Measurements from ENCODE around the gene PFKFB2.
A peak's percentile ranks its signal among the peaks of the same experiment; 100 is the strongest.

The PFKFB2 gene

DNA sequence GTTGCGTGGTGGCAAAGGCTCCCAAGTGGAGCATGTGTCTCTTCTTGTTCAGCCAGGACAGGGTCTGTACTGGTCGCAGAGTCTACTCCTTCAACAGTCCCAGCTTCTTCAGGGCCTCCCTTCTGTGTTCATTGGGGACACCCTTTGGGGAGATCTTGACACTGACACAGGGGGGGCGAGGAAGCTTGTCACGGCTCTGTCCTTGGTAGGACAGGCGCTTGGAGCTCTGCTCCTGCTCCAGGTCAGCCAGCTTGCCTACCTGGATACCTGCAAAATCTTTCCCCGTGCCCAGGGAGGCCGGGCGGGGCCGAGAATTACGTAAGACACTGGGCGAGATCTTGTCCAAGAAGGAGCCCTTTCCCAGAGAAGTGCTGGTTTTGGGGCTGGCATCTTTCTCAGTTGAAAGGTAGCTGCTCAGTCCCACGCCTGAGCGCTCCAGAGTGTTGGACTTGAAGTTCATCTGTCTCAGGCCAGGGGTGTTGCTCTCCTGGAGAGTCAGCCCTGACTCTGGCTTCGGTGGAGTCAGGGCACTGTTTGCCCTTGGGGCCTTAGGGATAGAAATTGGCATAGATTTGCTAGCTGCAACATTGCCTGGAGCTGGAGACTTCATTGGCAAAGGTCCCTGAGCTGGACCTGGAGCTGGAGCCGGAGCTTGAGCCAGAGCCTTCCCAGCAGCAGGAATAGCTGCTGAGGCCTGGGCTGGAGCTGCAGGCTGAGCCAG lies 31.0 kb upstream of the PFKFB2 start:
- no peak for DNase-seq (ENCODE audit: low spot score)

DNA sequence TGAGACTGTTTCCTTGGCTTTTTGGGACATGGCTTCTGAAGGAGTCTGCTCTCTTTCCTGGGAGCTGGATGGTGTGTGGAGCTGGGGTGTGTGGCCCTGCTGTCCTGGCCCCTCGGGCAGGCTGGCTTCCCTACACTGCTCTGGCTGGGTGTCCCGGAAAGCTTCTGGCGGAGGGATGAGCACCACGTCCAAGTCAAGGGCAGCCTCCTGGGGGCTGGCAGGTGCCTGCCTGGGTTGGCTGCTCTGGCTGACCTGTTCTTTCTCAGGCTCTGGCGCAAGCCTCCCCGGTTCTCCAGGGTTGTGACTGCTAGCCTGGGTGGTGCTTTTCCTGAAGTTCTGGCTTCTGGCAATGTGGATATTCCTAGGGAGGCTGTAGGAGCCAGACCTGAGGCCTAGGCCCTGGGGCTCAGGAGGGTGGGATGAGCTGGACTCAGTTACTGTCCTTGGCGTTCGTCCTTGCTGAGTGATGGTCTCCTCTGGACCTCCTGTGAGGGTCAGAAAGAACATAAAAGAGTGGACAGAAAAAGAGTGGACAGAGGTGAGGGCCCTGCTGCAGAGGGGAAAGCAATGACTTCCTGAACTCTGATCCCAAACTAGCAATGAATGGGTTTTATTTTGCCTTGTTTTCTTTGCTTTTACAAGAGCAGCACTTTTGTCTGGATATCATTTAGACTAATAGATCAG lies 29.9 kb upstream of the PFKFB2 start:
- DNase-seq (ENCODE audit: low spot score) = no peak

DNA sequence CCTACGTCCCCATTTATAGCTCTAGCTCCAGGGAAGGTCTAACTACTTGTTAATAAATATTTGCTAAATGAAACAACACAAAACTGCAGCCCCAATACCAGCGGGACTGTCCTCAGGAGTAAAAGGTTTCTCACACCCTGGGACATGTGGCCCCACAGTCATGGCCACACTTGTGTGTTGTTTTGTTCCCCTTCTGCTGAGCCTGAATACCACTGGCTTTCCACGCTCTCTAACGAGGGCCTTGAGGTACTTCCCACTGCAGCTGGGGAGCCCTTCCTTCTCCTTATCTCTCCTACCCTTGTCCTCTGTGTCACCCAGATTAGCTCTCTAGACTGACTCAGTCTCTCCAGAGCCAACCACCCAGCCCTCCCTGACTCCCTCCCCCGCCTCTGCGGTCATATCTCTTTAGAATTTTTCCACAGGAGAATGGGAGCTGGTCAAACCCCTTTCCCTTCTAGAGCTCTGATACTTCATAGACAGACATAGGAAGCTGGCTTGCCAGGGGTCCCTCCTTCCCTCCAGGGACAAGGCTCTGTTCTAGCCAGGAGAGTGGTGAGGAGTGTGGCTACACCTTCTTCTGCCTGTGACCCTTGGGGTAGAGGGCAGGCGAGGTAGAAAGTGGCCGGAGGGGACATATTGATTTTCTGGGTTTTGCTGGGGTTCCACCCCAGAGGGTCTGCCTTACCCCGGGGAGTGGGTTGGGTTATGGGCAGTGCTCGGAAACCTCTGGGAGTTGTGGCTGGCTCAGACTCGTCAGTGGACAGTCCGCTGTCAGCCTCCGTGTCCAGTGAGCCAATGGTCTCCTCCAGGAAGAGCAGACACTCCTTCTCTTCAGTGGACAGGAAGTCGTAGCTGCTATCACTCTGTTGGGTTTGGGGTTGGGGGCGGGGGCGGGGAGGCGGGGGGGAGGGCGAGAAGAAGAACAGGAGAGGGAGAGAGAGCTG lies 28.6 kb upstream of the PFKFB2 start:
- no peak for DNase-seq (ENCODE audit: low spot score)

DNA sequence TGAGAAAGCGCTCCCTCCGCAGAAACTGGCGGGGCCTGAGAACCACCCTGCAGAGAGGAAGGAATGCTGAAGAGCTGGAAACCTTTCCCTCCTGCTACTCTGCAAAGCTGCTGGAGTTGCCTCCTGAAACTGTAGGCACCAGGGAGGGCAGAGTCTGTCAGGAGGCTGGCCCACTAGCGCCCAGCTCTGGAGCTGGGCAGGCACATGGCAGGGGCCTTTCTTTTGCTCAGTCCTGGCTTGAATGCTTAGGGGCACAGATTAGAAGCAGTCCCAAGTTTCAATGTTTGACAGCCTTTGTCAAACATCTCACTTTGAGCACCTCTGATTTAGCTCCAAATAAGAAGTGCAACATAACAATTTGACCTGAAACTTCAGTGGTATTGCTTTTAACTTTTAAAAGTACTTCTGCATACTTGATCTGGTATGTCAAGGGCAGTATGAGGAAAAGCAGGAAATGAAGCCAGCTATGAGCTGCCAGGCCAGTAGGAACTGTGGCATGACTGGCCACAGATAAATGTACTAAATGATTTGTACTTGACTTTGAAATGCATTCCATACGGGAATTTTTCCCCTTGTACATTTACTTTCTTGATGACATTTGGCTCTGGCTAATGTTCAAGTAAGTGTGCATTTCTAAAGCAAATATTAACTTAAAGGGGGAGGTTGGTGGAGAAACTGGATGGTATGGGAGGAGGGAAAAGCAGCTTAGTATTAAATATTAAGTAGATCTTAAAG lies 27.8 kb upstream of the PFKFB2 start:
- DNase-seq (ENCODE audit: low spot score) = no peak

DNA sequence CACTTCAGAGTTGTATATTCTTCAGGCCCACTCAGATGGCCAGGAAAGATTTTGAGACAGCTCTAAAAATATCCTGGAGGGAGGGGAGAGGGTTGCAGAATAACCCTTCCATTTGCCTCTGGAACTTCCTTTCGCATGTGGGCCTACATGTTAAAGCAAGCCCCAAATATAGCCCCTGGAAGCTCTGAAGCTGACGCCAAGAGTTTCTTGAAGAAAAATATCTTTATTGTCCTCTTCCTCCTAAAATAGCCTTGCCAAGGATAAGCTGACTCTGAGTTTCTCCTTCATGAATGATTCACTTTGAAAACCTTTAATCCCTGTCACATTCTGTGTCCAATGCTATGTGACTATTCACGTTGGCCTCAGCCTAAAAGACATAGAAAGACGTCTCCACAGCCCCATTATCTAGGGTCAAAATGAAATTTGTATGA lies 27.0 kb upstream of the PFKFB2 start:
- peak; percentile 76 for DNase-seq (ENCODE audit: low spot score)

DNA sequence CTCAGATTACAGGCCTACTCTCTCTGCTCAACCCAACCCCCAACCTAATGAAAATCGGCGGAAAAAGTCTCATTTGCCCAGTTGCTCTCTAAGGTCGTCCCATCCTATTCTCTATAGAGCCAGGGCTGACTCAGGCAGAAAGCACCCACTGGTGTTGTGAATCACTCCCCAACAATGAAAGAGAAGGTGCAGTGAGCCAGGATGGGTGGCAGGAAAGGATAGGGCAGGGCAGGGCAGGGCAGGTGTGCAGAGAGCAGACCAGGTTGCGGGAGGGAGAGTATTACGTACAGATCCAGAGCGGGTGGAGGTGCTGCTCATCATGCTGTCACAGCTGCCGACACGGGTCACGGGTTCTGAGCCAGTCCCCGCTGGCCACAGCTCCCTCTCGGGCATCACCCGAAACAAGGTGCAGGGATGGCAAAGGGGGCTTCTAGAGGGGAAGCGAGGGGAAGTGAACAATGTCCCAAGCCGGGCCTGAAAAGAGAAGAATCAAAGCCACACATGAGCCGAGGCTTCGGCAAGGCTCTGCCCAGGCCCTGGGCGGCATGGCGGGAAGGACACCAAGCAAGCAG lies 25.8 kb upstream of the PFKFB2 start:
- no peak for DNase-seq (ENCODE audit: low spot score)

DNA sequence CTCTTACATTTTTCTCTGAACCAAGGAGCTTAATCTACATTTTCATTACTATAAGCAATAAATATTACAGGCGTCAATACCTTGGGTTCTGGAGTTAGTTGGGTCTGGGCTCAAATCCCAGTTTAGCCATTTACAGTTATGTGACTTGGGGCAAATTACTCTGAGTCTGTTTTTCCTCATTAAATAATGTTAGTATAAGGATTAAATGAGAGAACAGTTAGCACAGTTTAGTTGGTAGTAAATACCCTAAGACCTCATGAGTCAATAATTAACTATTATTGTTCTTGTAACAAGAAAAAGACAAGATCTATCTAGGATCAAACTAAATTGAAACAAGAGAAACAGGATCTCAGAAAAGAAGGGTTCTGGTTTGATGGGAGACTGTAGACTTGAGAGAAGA lies 25.2 kb upstream of the PFKFB2 start:
- DNase-seq (ENCODE audit: low spot score) = no peak

DNA sequence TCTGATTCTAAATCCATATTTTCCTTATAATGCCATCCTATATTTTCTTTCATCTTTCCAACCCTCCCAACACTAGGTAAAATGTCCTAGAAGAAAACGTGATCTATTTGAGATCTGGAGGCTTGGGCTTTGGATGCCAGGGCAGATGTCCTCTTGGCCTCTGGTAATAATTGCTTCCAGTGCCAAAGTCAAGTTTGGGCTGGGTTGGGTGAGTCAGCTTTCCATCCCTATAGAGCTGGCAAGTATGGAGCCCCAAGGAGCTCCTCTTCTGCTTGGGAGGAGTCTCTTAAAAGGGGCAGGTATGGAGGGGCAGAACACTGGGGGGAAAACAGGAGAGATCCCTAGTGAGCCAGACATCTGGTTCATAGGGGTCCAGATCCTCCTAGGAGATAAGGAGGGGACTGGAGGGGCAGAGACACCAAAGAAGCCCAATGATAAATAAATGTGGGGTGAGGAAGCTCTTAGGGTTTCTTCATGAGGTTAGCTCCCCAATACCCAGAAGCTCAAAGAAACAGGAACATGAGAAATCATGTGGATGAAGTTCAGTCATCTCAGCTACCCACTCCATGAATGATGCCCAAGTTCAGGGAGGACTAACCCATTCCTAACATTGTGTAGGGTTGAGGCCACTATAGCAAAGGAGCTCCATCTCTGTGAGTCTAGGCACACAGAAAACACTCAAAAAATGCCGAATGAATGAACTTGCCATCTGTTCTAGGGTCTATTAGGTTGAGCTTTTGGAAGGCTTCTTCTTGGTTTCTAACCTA lies 24.0 kb upstream of the PFKFB2 start:
- no peak for DNase-seq (ENCODE audit: low spot score)

DNA sequence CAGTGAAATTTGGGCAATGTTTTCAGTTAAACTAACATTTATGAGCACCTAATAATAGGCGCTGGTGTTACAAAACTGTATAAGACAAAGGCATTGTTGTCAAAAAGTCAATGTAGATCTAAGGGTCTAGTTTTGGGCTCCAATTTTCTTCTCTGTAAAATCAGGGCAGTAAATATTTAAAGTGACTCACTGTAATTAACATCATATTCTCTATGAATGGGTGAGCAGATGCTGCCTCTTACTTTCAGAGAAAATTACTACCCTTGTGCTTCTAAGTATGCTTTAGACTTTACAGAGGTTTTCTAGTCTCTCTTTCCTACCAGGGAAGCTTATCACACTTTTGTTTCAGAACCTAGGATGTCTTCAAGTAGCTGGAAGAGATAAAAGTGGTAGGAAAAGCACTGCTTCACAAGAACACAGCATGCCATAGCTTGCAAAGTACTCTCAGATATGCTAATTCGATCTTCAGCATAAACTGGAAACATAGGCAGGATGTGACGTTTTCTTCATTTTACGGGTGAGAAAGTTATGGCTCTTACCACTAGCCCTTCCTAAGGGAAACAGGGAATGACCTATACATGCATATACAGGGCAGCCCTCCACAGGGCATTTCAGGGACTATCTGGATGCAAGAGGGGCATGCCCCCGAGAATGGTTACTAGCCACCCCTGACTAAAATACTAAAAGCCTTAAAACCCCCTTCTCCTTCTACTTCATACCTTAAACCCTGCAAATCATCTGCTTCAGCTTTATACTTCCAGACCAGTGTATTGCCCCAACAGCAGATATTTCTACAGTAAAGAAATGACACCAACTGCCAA lies 23.2 kb upstream of the PFKFB2 start:
- DNase-seq (ENCODE audit: low spot score) = no peak

DNA sequence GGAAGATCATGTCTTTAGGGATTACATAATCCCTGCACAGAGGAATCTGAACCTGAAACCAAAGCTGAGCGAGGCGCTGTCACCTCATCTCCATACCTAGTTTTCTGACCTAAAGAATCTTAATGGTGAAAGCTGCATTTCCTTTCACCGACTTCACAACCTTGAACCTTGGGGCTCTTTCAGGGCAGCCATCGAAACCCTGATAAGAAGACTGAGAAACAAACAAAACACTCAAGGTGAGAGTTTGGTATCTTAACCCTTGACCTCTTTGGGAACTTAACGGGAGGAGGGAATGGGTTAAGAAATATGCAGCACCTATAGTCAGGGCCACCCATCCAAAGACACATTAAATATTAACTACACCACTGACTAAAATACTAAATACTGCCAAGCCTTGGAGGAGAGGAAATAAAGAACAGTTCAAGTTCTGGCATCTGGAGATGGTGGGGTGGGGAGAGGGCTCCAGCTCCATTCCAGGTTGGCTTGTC lies 22.5 kb upstream of the PFKFB2 start:
- no peak for DNase-seq (ENCODE audit: low spot score)

DNA sequence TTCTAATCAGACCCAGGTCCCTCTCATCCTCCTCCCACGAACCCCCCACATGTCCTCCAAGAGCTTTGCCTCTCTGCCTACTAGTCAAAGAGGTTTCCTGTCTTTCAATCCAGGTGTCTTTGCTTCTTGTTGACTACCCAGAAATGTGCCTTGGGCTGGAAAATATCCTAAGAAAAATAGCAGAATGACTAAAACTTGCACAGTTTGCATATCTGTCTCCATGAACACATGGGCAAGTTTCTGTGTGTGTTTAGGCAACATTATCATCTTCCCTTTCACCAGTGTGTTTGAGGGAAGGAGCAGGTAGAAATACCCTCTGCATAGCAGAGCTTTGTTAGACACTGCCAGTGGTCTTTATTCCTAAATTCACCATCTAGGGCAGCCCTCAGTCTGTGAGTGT lies 22.1 kb upstream of the PFKFB2 start:
- DNase-seq (ENCODE audit: low spot score) = no peak

DNA sequence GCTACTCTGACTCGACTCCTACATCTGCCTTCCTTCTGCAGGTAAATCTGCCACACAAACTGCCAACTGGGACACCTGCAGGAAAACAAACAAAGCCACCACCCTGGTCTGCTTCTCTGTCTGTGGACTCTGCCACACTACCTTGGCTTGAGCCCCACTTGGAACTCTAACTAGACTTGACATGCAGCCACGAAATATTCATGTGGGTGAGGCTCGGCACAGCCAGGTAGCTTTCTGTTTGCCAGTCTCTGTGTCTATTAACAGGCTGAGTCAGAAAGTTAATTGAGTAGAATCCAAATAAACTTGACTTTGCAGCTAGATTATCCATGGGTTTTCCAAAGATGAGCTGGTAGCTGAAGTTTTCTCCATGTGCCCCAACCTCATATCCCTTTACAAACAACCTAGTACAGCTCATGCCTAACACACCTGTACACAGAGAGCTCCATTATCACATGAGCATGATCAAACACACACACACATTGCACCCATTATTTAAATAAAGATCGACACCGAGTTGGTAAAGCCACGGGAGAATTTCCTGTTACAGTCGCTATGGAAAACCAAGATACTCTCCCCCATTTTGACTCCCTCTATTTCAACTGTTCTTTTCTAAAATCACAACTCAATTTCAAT lies 21.3 kb upstream of the PFKFB2 start:
- DNase-seq (ENCODE audit: low spot score) = no peak

DNA sequence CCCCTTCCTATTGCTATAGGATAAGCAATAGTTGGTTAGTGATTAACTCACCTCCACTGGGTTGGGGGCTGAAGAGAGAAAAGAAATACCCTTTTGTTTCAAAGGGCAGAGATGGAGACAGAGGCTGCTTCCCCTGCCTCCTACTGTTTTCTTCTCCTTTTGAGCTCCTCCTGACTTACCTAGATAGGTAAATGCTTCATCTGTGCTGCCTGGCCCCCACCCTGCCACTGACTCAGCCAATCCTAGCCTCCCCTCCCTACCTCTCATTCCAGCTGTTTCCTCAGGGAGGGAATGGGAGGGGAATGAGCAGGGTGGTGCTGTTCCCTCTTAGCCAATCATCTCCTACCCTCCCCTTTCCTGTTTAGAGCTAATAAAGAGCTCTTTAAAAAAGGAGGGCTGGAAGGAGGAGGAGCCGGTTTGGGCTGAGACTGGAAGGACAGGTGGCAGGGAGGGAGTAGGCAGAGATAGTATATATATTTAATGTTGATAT lies 20.5 kb upstream of the PFKFB2 start, which contains the start of gene C1orf116:
Gene C1orf116 (minus strand): TSS at position 229 of the 490 bp plus-strand sequence. CDS start 5,158 bp downstream, outside the sequence.
- DNase-seq (ENCODE audit: low spot score) = peak; percentile 72

DNA sequence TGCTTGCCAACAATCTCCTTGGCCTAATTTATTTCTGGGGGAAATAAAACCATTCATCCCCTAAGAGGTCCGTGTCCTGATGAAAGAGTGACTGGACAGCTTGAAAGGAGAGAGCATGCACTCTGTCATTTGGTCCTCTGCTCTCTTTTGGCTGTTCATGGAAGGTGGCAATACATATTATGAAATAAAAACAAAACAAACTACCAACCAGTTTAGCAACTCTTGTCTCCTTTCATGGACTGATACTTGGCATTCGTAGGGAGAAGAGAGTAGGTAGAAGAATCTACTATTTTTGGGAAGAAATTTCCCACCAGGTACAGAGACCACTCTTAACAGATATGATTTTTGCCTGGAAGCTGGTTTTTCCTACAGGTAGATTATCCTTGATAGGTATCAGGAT lies 19.8 kb upstream of the PFKFB2 start:
- no peak for DNase-seq (ENCODE audit: low spot score)

DNA sequence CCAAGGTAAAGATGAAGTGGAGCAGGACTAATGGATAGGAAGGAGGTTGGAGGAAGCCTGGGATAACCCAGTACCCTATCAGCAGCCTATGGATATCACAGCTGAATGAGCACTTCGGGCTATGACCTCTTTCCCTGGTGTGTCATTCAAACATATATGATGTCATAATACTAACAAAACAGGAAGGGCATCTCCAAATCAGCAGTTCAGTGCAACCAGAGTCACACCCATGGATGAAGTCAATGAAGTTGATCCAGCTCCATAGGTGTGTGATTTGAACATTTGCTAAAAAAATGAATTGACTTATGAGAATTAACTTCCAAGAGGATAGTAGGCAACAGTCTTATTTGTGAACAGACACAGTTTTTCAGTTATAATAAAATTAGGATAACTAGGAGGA lies 18.9 kb upstream of the PFKFB2 start:
- no peak for DNase-seq (ENCODE audit: low spot score)

DNA sequence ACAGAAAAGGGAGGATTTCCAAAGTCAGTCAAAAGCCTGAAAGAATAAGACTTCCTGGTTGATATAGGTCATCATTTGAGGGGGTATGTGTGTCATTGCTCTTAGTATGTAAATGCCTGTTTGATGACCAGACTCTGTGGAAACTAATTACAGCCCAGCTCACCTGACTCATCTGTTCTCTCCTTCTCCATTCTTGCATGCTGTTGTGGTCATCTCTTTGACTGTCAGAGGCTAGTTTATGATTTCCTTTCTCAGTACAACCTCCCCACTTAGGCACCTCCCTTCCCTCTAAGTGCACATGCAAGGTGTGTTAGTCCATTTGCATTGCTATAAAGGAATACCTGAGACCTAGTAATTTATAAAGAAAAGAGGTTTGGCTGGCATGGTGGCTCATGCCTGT lies 18.1 kb upstream of the PFKFB2 start:
- DNase-seq (ENCODE audit: low spot score) = no peak

DNA sequence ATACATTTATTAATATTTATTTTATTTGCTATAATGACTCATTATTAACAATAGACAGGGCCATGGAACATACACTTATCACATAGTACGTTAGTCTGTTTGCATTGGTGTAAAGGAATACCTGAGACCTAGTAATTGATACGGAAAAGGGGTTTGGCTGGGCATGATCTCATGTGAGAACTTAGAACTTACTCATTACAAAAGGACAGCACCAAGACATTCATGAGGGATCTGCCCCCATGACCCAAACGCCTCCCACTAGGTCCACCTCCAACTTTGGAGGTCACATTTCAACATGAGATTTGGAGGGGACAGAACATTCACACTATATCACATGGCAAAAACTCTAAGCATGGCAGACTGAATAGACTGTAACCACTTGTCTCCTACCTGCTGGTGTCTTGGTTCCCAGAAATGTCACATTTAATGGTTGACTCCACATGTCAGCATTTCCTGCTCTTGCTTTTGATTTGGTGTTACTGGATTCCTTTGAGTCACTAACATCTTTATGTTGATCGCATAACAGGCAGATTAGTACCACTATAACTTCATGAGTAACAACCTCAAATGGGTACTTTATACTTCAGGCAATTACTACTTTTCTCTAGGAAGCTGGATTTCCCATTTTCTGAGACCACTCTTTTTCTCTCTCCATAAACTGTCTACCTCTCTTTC lies 17.1 kb upstream of the PFKFB2 start:
- no peak for DNase-seq (ENCODE audit: low spot score)

DNA sequence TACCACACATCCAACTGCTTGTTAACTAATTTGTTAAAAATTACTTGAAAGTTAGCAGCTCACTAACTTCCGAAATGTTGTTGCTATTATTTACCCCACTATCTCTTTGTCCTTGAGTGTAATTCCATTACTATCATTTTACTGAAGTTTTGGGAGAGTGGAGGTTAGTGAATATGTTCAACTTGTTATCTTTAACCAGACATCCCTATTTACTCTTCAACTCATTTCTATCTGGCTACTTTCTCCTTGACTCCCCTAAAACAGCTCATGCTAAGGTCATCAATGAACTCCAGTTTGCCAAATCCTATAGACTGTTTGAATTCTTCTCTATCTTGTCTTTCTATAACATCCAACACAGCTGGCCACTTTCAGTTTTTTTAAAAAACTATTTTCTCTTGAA lies 16.2 kb upstream of the PFKFB2 start:
- no peak for DNase-seq (ENCODE audit: low spot score)
